HCT116 (cell line): Measurements from ENCODE around the gene ROBO1.

Experiments used
- ATF3 ChIP-seq: IDR thresholded peaks from 2 replicates; pipeline ENCODE4 v1.6.1; 2012
- CTCF ChIP-seq, 3 experiments: fragments of 200-600 bp in 1 of 3; sonication (generic) in 1 of 3; IDR thresholded peaks in 2 of 3; conservative IDR thresholded peaks in 1 of 3; 2 replicates each; pipeline ENCODE4 v1.5.1; 2012 to 2017; ENCODE audit warnings: low read depth in 2 of 3, low read length in 2 of 3, antibody characterized with exemption in 1 of 3, borderline replicate concordance in 1 of 3, control low read depth in 1 of 3, mild to moderate bottlenecking in 1 of 3, mixed read lengths in 1 of 3, mixed run types in 1 of 3, moderate library complexity in 1 of 3; ENCODE audit not compliant: insufficient read depth in 1 of 3
- EZH2 ChIP-seq: fragments of 200-600 bp; sonication (generic); IDR thresholded peaks from 2 replicates; pipeline ENCODE4 v1.6.1; 2017; ENCODE audit warnings: antibody characterized with exemption, mixed run types
- POLR2A ChIP-seq: IDR thresholded peaks from 2 replicates; pipeline ENCODE4 v1.7.0; 2011; ENCODE audit warnings: borderline replicate concordance; ENCODE audit not compliant: insufficient read depth, insufficient read length; ENCODE audit errors: extremely low read depth
- POLR2AphosphoS5 ChIP-seq: IDR thresholded peaks from 2 replicates; pipeline ENCODE4 v1.6.1; 2011; ENCODE audit warnings: mild to moderate bottlenecking, low read depth, low read length, moderate library complexity
- REST ChIP-seq: IDR thresholded peaks from 2 replicates; pipeline ENCODE4 v1.6.1; 2012; ENCODE audit warnings: low read depth
- SP1 ChIP-seq: IDR thresholded peaks from 2 replicates; pipeline ENCODE4 v1.6.1; 2012; ENCODE audit warnings: low read depth

GRCh38 chr3:79178471-79179180 is 589.2 kb downstream of the ROBO1 start:
- TF ChIP-seq CTCF (IDR thresholded peaks at IDR 0.05 in 2 of 3, conservative IDR thresholded peaks at IDR 0.05 in 1 of 3; ENCODE audit: borderline replicate concordance in 1 of 3, insufficient read depth in 1 of 3, low read depth in 2 of 3, low read length in 2 of 3) (no peak), POLR2AphosphoS5 (no peak), EZH2 (no peak), SP1 (no peak), ATF3 (no peak), POLR2A (no peak), REST (no peak)
